HG03575 (cell line): ENCODE measurements around the gene EPG5.

ENCODE experiments used
- ATAC-seq: cut with Tn5 transposase; IDR thresholded peaks from one replicate; pipeline ENCODE4 v1.9.1; 2021; ENCODE audit not compliant: unreplicated experiment, insufficient number of reproducible peaks, low FRiP score; ENCODE audit errors: extremely low read depth

EPG5 gene

DNA sequence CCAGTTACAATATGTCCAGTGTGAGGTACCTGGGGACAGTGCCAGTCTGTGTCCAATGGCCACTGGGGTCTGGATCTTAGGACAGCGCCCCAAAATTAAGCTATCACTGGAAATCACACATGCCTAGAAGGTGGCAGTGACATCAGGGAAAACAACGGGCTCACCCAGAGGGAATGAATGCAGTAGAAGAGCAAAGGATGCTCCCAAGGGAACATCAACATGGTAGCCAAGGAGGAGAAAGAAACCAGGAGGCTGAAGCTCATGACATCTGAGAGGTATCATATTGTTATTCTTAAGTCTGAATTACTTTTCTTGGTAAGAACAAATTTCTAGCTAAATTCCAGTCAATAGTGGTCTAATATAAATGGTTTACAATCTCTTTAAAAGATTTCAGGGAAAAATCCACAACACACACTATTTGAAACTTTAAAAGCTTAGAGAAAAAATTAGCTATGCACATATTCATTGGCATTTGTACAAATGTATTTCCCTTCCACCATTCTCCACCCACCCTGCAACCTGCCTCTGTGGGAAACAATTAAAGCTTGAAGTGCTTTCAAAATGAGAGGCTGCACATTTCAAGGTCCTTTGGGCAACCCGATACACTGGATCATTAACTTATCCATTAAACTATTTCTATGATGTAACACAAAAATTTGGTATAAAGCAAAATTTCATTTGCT lies 86.1 kb downstream of the EPG5 start:
- ATAC-seq = no peak

GRCh38 chr18:45879681-45880655 lies 87.2 kb downstream of the EPG5 start:
- no peak for ATAC-seq

- ATAC-seq = no peak
Measured at GRCh38 chr18:45877403-45877802, 89.7 kb downstream of the EPG5 start.

- ATAC-seq = no peak
Measured at GRCh38 chr18:45876161-45876560, 91.0 kb downstream of the EPG5 start.

DNA sequence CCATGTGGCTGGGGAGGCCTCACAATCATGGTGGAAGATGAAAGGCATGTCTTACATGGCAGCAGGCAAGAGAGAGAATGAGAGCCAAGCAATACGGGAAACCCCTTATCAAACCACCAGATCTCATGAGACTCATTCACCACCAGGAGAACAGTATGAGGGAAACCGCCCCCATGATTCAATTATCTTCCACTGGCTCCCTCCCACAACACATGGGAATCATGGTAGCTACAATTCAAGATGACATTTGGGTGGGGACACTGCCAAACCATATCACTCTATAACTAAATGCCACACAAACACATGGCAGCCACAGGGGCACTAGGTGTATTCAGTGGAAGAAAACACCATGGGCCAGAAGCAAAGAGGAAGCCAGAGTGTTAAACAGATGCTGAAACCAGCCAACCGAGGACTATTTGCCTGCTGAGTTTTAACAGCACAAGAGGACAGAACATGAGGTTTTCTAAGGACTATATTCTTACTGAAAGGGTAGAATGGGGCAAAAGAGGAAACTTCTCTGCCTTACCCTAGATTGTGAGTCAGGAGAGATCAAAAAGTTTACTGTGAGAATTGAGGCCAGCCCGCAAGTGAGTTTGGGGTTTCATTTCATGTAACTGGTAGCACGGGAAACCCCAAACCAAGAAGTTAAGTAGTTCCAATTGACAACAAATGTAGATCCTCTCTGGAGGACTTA lies 92.5 kb downstream of the EPG5 start:
- ATAC-seq = peak; percentile 76

GRCh38 chr18:45871431-45872084 lies 95.6 kb downstream of the EPG5 start:
- no peak for ATAC-seq

GRCh38 chr18:45870419-45870818 lies 96.7 kb downstream of the EPG5 start:
- no peak for ATAC-seq

DNA sequence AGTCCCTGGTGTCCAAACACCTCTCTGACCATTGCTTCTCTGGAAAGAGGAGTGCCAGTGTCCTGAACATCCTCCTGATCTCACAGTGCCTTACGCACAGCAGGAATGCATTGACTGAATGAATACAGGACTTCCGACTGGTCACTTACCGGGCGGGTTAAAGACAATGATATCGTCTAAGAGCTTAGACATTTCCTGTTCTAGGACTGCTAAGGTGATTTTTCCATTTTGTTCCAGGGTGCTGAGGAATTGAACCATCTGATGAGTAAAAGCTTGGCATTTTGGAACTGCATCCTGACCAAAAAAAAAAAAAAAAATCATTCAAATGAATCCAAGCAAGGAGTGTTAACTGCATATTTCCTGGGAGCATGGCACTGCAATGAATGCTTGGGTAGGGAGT lies 101.7 kb downstream of the EPG5 start:
- no peak for ATAC-seq

GRCh38 chr18:45864081-45864480 lies 103.0 kb downstream of the EPG5 start:
- ATAC-seq = no peak

GRCh38 chr18:45863469-45863868 lies 103.7 kb downstream of the EPG5 start:
- no peak for ATAC-seq

DNA sequence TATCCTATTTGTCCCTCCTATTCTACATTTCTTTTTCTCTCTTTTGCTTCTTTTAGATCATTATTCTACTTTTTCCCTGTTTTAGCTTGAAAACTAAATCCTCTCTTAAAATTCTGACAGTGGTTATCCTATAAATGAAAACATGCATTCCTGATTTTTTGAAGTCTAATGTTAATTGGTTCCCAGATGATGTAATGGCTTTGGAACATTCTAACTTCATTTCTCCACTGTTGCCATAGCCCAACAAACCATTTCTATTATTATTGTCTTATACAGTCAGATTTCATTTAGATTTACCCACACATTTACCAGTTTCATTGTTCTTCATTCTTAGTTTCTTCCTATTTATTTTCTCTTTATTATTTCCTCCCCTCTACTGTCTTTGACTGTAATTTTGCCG lies 105.2 kb downstream of the EPG5 start:
- ATAC-seq = no peak

DNA sequence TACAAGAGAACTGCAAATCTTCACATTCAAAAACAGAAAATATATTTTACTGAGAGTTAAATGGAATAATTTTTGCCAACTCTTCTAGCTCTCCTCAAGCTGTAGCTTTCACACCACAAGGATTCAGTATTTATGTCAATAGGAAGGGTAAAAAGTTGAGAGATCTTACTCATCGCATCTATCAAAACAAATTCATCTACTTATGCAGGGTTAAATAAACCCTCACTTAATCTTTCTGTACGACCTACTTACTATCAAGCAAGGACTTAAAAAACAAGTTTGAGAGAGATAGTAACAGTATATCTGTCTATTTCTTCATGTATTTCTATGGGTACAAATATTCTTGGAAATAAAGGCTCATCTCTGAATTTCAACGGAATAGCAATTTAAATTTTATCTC lies 106.2 kb downstream of the EPG5 start:
- ATAC-seq = no peak

- ATAC-seq = no peak
Measured at GRCh38 chr18:45860492-45860891, 106.6 kb downstream of the EPG5 start.

GRCh38 chr18:45859334-45859733 lies 107.8 kb downstream of the EPG5 start:
- no peak for ATAC-seq

DNA sequence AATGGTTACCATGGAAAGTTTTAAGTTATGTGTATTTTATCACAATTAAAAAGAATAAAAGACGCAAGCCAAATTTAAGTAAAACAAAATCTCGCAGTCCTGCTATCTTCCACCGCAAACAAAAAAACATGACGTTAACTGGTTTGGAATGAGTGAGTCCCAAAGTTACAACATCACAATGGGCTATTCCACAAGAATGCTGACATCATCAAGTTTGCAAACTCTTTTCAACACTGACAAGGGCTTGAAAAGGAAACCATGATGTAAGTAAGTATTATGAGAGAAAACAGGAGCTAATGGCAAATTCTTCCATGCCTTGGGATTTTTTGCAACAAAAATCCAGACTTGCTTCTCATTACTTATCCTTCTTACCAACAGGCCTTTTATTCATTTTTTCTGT lies 110.6 kb downstream of the EPG5 start:
- no peak for ATAC-seq

- ATAC-seq = no peak
Measured at GRCh38 chr18:45854036-45854586, 113.0 kb downstream of the EPG5 start.

GRCh38 chr18:45852631-45853030 lies 114.5 kb downstream of the EPG5 start:
- ATAC-seq = no peak

DNA sequence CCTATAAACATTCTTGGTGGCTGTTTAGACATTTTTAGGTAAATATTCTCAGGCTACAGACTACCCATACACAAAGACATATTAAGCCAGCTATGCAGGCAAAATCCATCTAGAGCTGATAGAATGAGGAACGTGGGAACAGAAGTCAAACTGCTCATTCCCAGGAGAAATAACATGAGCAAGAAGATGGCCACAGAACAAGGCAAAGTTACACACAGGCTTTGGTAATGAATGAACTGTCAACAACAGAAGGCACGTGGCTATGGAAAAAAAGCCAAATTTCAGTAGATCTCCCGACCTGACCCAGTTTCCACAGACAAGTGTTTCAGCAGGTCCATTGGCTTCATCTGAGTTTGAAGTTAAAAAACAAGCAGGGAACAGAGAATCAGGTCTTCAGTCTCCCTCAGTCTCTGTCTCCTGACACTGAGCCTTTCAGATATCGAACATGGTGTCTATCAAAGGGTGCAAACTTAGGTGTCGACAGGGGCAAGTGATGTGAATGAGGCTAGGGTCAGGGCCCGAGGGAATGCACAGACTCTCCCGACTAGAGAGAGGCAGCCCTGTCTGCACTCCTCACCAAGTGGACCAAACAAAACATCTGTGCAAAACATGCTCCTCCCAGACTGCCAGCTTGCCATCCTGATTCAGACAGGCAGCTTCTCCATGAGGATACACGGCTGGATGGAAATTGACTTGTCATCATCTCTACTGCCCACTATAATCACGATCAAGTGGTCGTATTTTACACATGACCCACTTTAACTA lies 115.8 kb downstream of the EPG5 start:
- ATAC-seq = no peak
